ENCODE results near the gene ANTXR1. TPM values are rescaled to one million over a fixed set of nuclear protein-coding genes. Genes with fewer than 3 reads are reported as not detected.

ANTXR1 gene
- total RNA-seq, 4 donors from 2014 or later: 7.1 to 101 (median 15.8) TPM

GRCh38 chr2:69205491-69205890 lies 192.5 kb downstream of the ANTXR1 start:
- no peak for DNase-seq
- no peaks in the 10 kb centered on the region for H3K36me3 ChIP-seq
- no peaks in the 10 kb centered on the region for H3K9me3 ChIP-seq
- peak overlapping the region; percentile 26 to 36 (median 32) for H3K27ac ChIP-seq
- WGBS, 2 donors (ENCODE audit: low coverage in 1 of 2): 66 to 86% methylated on average over 2 of the region's 2 CpGs
- intact Hi-C loops (cut with DNase I; ENCODE audit: low total_unique reads) (no loop called here), in situ Hi-C loops (cut with MboI; ENCODE audit: low pct_ligation_motif_present in 1 of 4, low pct_unique_long_range_greater_than_20kb in 1 of 4, low sequenced_read_pairs in 3 of 4) (no loop called here)
- no peak overlapping the region for H3K4me3 ChIP-seq
- peaks cover 0 to 9% (median 0%) of the 10 kb centered on the region in 4 donors for H3K4me1 ChIP-seq
- H3K27me3 ChIP-seq: no peaks in the 10 kb centered on the region
- TF ChIP-seq CTCF (IDR thresholded peaks at IDR 0.05) (no peak), POLR2A (IDR thresholded peaks at IDR 0.05) (no peak), EP300 (IDR thresholded peaks at IDR 0.05; ENCODE audit: low read depth) (no peak), POLR2AphosphoS5 (IDR thresholded peaks at IDR 0.05) (no peak)

- in situ Hi-C loops (cut with MboI; ENCODE audit: low pct_ligation_motif_present in 1 of 4, low pct_unique_long_range_greater_than_20kb in 1 of 4, low sequenced_read_pairs in 3 of 4): no loop called here
- TF ChIP-seq POLR2AphosphoS5 (IDR thresholded peaks at IDR 0.05) (no peak), POLR2A (IDR thresholded peaks at IDR 0.05) (no peak), CTCF (IDR thresholded peaks at IDR 0.05) (peak in 1 of 5 experiments; percentile 4), EP300 (IDR thresholded peaks at IDR 0.05; ENCODE audit: low read depth) (no peak)
- DNase-seq: no peak
- intact Hi-C loops (cut with DNase I; ENCODE audit: low total_unique reads): no loop called here
- Histone ChIP-seq H3K4me3 (no peak overlapping the region), H3K27ac (no peak overlapping the region), H3K4me1 (peaks cover 0 to 9% (median 0%) of the 10 kb centered on the region in 4 donors), H3K9me3 (no peaks in the 10 kb centered on the region), H3K36me3 (no peaks in the 10 kb centered on the region), H3K27me3 (no peaks in the 10 kb centered on the region)
- WGBS, 2 donors (ENCODE audit: low coverage in 1 of 2): 36 to 50% methylated on average over 1 of the region's 1 CpG
These were observed 195.1 kb downstream of the ANTXR1 start for GRCh38 chr2:69208023-69208595.

DNA sequence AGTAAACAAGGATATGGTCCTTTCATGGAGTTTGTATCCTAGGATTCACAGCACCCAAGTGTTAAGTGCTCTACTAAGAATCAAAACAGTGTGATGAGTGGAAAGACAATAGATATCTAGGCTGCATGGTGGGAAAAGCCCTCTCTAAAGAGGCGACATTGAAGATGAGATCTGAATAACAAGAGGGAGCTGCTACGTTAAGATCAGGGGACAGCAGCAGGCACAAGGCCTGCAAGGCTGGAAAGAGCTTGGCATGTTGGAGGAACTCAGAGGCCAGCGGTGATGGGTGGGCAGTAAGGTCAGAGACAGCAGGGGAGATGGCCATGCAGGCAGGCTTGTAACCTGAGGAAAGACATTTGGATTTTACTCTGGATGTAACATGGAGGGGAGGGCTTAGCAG lies 196.5 kb downstream of the ANTXR1 start:
- H3K27ac ChIP-seq: no peak overlapping the region
- intact Hi-C loops (cut with DNase I; ENCODE audit: low total_unique reads) (no loop called here), in situ Hi-C loops (cut with MboI; ENCODE audit: low pct_ligation_motif_present in 1 of 4, low pct_unique_long_range_greater_than_20kb in 1 of 4, low sequenced_read_pairs in 3 of 4) (no loop called here)
- H3K9me3 ChIP-seq: no peaks in the 10 kb centered on the region
- 79 to 88% methylated on average over 2 to 3 of the region's 3 CpGs for WGBS, 2 donors (ENCODE audit: low coverage in 1 of 2)
- H3K27me3 ChIP-seq: no peaks in the 10 kb centered on the region
- no peak for TF ChIP-seq CTCF (IDR thresholded peaks at IDR 0.05)
- TF ChIP-seq EP300 (IDR thresholded peaks at IDR 0.05; ENCODE audit: low read depth): no peak
- no peaks in the 10 kb centered on the region for H3K36me3 ChIP-seq
- no peak for DNase-seq
- H3K4me3 ChIP-seq: no peak overlapping the region
- peaks cover 0 to 11% (median 0%) of the 10 kb centered on the region in 4 donors for H3K4me1 ChIP-seq

DNA sequence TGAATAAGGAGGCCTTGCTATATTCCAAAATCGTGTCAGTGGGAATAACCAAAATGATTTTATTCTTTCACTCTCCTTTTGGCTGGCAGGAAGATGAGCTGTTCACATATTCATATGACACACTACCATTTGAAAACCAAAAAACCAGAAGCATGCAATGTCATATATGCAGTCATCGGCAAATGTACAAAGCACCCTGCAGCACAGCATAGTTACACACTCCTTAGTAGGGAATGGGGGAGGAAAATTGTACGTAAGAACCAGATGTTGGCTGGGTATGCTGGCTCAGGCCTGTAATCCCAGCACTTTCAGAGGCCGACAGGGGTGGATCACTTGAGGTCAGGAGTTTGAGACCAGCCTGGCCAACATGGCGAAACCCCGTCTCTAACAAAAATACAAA lies 197.4 kb downstream of the ANTXR1 start:
- WGBS, 2 donors (ENCODE audit: low coverage in 1 of 2): 64 to 88% methylated on average over 1 to 6 of the region's 6 CpGs
- intact Hi-C loops (cut with DNase I; ENCODE audit: low total_unique reads): no loop called here
- in situ Hi-C loops (cut with MboI; ENCODE audit: low pct_ligation_motif_present in 1 of 4, low pct_unique_long_range_greater_than_20kb in 1 of 4, low sequenced_read_pairs in 3 of 4): no loop called here

More for the DNA sequence above, 197.4 kb downstream of the ANTXR1 start:
- Histone ChIP-seq H3K4me1 (peaks cover 0 to 6% (median 0%) of the 10 kb centered on the region in 4 donors), H3K9me3 (no peaks in the 10 kb centered on the region), H3K27me3 (no peaks in the 10 kb centered on the region), H3K27ac (no peak overlapping the region), H3K36me3 (no peaks in the 10 kb centered on the region), H3K4me3 (no peak overlapping the region)
- no peak for DNase-seq
- no peak for TF ChIP-seq CTCF (IDR thresholded peaks at IDR 0.05)
- TF ChIP-seq POLR2AphosphoS5 (IDR thresholded peaks at IDR 0.05): no peak
- TF ChIP-seq EP300 (IDR thresholded peaks at IDR 0.05; ENCODE audit: low read depth): no peak
- TF ChIP-seq POLR2A (IDR thresholded peaks at IDR 0.05): no peak
